ENCODE results near the gene ENPP3. TPM values are rescaled to one million over a fixed set of nuclear protein-coding genes. Genes with fewer than 3 reads are reported as not detected.

Gene ENPP3
- total and polyA plus RNA-seq, 2 of the 13 experiments (the other 11 are each of a cell fraction or from before 2014, with no cell fraction given): 40.0 to 75.4 TPM

- Histone ChIP-seq H3K36me3 (replicated peaks in 1 of 2; ENCODE audit: control insufficient read depth in 1 of 2, insufficient read depth in 2 of 2, low read length in 2 of 2) (no peaks in the 10 kb centered on the region), H3K4me3 (replicated peaks in 1 of 3; ENCODE audit: insufficient read depth in 1 of 3, low read depth in 2 of 3, low read length in 3 of 3) (no peak overlapping the region), H3K4me1 (ENCODE audit: insufficient read depth, low read length) (peaks cover 43% of the 10 kb centered on the region), H3K79me2 (ENCODE audit: insufficient read depth, low read length) (no peaks in the 10 kb centered on the region), H3K9me3 (ENCODE audit: low read length) (no peaks in the 10 kb centered on the region), H3K4me2 (ENCODE audit: low read depth, low read length) (no peak overlapping the region), H3K27ac (ENCODE audit: extremely low read length, insufficient read depth, low read length) (no peak overlapping the region), H2AFZ (ENCODE audit: low read length) (no peak overlapping the region), H3K9ac (ENCODE audit: insufficient read depth, low read depth, low read length) (no peak overlapping the region), H3K27me3 (ENCODE audit: control insufficient read depth in 1 of 2, insufficient read depth in 2 of 2, low read length in 2 of 2) (no peaks in the 10 kb centered on the region), H4K20me1 (ENCODE audit: insufficient read depth, low read length) (no peaks in the 10 kb centered on the region)
- ATAC-seq: no peak
- POLR2A ChIA-PET: interaction anchor here (1.5 kb wide), 1 partner anchor 56 kb away, joined by 3 read pairs; no protein-coding TSS in a partner anchor
- CTCF ChIA-PET (ENCODE audit: low intra/inter-chr PET ratio, low total read pairs): no interaction called here
- FAIRE-seq: no peak
- no TSS peak for BruUV-seq (replicated peaks)
- TF ChIP-seq MXI1 (IDR thresholded peaks at IDR 0.05; ENCODE audit: borderline replicate concordance, low read depth, low read length): no peak
- TF ChIP-seq ZFP1 (CRISPR knock-in tag; IDR thresholded peaks at IDR 0.05): no peak
- TF ChIP-seq ZNF841 (CRISPR knock-in tag; IDR thresholded peaks at IDR 0.05; ENCODE audit: borderline replicate concordance): no peak
- TF ChIP-seq PBX2 (CRISPR knock-in tag; IDR thresholded peaks at IDR 0.05): no peak
- TF ChIP-seq HOXA7 (CRISPR knock-in tag; IDR thresholded peaks at IDR 0.05): no peak
- no peak for TF ChIP-seq ZC3H13 (CRISPR knock-in tag; IDR thresholded peaks at IDR 0.05)
- TF ChIP-seq ZNF704 (CRISPR knock-in tag; IDR thresholded peaks at IDR 0.05; ENCODE audit: borderline replicate concordance): no peak
- in situ Hi-C loops (cut with HindIII; ENCODE audit: extremely low pct_ligation_motif_present, low pct_unique_long_range_greater_than_20kb) (no loop called here), intact Hi-C loops (cut with micrococcal nuclease; ENCODE audit: unreplicated experiment) (no loop called here)
- 90% methylated on average over 11 of the region's 11 CpGs for WGBS (ENCODE audit: low lambda C conversion rate)
- no peak for DNase-seq (ENCODE audit: low spot score)
Observed at GRCh38 chr6:131780600-131780999, 143.5 kb downstream of the ENPP3 start.
